GM12878 (cell line): ENCODE results near the gene RBL2. TPM values are rescaled to one million over a fixed set of nuclear protein-coding genes. Genes with fewer than 3 reads are reported as not detected.

Experiments
- ATAC-seq: fragments of 200-7000 bp; cut with Tn5 transposase; 3 replicates; pipeline ENCODE4 v1.9.1; 2020; ENCODE audit warnings: mild to moderate bottlenecking, moderate library complexity
- BruUV-seq: library from RNA; stranded (reverse); fragments of 400-500 nt; replicated peaks from 2 replicates; lab custom pipeline; 2021; lab: Mats Ljungman, UMichigan
- CTCF ChIA-PET: fragments of 300-600 bp; sonication (Branson Sonifier 250); formaldehyde crosslinking; extraction: SDS; loops from one replicate; lab custom pipeline; 2021; ENCODE audit warnings: inconsistent platforms; lab: Yijun Ruan, JAX
- POLR2A ChIA-PET: fragments of 350-600 bp; formaldehyde crosslinking; extraction: SDS; loops from one replicate; lab custom pipeline; 2021; ENCODE audit warnings: inconsistent platforms; lab: Charles Lee
- RAD21 ChIA-PET: fragments of 300-600 bp; sonication (Branson Sonifier 250); formaldehyde crosslinking; loops from one replicate; lab custom pipeline; 2023; ENCODE audit warnings: antibody characterized with exemption; ENCODE audit not compliant: unreplicated experiment; lab: Charles Lee
- SMC1A ChIA-PET: fragments of 300-600 bp; sonication (Branson Sonifier 250); formaldehyde crosslinking; loops from one replicate; lab custom pipeline; 2023; ENCODE audit not compliant: unreplicated experiment, uncharacterized antibody; lab: Charles Lee
- DNase-seq: peaks from one replicate; pipeline ENCODE4 v3.0.0-alpha.2; 2011; ENCODE audit warnings: low read depth, low spot score
- FAIRE-seq: peaks from 3 replicates; lab custom pipeline; 2011; peaks lifted over from hg19 to GRCh38; lab: Jason Lieb, UNC
- H2AFZ ChIP-seq: 2 replicates; pipeline ENCODE4 v1.6.0; 2011; ENCODE audit warnings: low read depth, low read length, control low read depth; ENCODE audit not compliant: control insufficient read depth
- H3K27ac ChIP-seq: 2 replicates; pipeline ENCODE4 v1.5.1; 2011; ENCODE audit warnings: control low read depth; ENCODE audit not compliant: control insufficient read depth, insufficient read depth
- H3K27me3 ChIP-seq, 2 experiments: replicated peaks in 1 of 2; 2 replicates each; pipeline versions ENCODE4 v1.6.0 to v1.6.1; 2011; ENCODE audit warnings: low read length in 1 of 2; ENCODE audit not compliant: control insufficient read depth in 2 of 2, insufficient read depth in 2 of 2
- H3K36me3 ChIP-seq, 2 experiments: 2 replicates each; pipeline ENCODE4 v1.5.1; 2011; ENCODE audit warnings: low read length in 1 of 2; ENCODE audit not compliant: control insufficient read depth in 2 of 2, insufficient read depth in 2 of 2
- H3K4me1 ChIP-seq: 2 replicates; pipeline ENCODE4 v1.6.1; 2011; ENCODE audit warnings: mild to moderate bottlenecking, low read length, moderate library complexity, mixed read lengths; ENCODE audit not compliant: control insufficient read depth, insufficient read depth
- H3K4me2 ChIP-seq: 2 replicates; pipeline ENCODE4 v1.6.0; 2011; ENCODE audit warnings: control low read depth; ENCODE audit not compliant: control insufficient read depth, insufficient read depth
- H3K4me3 ChIP-seq: fragments of 200-600 bp; sonication (generic); 2 replicates; pipeline ENCODE4 v1.5.1; 2016
- H3K79me2 ChIP-seq: 2 replicates; pipeline ENCODE4 v1.6.0; 2011; ENCODE audit warnings: low read length; ENCODE audit not compliant: control insufficient read depth, insufficient read depth
- H3K9ac ChIP-seq: 2 replicates; pipeline ENCODE4 v1.8.0; 2011; ENCODE audit warnings: low read length, control low read depth, mixed read lengths; ENCODE audit not compliant: control insufficient read depth, insufficient read depth
- H3K9me3 ChIP-seq: replicated peaks from 3 replicates; pipeline ENCODE4 v1.5.1; 2011; ENCODE audit warnings: mild to moderate bottlenecking, low read length; ENCODE audit not compliant: control insufficient read depth, insufficient read depth
- H4K20me1 ChIP-seq: 2 replicates; pipeline ENCODE4 v1.6.0; 2011; ENCODE audit not compliant: control insufficient read depth, insufficient read depth
- CREB1 ChIP-seq: IDR thresholded peaks from 2 replicates; pipeline ENCODE4 v1.6.1; 2012; ENCODE audit warnings: low read depth, mild to moderate bottlenecking, inconsistent platforms
- MTA3 ChIP-seq: IDR thresholded peaks from 2 replicates; pipeline ENCODE4 v1.6.1; 2012; ENCODE audit warnings: low read length, inconsistent platforms, borderline replicate concordance
- MYC ChIP-seq: IDR thresholded peaks from 2 replicates; pipeline ENCODE4 v1.6.1; 2011; ENCODE audit warnings: mild to moderate bottlenecking, low read length, moderate library complexity, inconsistent platforms; ENCODE audit not compliant: insufficient read depth, insufficient replicate concordance, insufficient read length, severe bottlenecking
- SMAD1 ChIP-seq: fragments of 450-650 bp; IDR thresholded peaks from 2 replicates; pipeline ENCODE4 v1.6.1; 2018; ENCODE audit warnings: mild to moderate bottlenecking, low read depth; ENCODE audit not compliant: partially characterized antibody
- SMAD5 ChIP-seq: IDR thresholded peaks from 2 replicates; pipeline ENCODE4 v1.6.1; 2016; ENCODE audit warnings: antibody characterized with exemption, low read depth
- ZBED1 ChIP-seq: IDR thresholded peaks from 2 replicates; pipeline ENCODE4 v1.6.1; 2016; ENCODE audit warnings: borderline replicate concordance
- ZNF217 ChIP-seq: fragments of 450-650 bp; IDR thresholded peaks from 2 replicates; pipeline ENCODE4 v1.6.1; 2017; ENCODE audit warnings: antibody characterized with exemption, mild to moderate bottlenecking
- ZNF24 ChIP-seq: fragments of 450-650 bp; IDR thresholded peaks from 2 replicates; pipeline ENCODE4 v1.6.1; 2017; ENCODE audit warnings: antibody characterized with exemption, mild to moderate bottlenecking
- WGBS: methylation state at CpG from one replicate; pipeline ENCODE4 v1.1.6; 2016; ENCODE audit warnings: low lambda C conversion rate; ENCODE audit not compliant: insufficient replicate concordance, insufficient coverage; ENCODE audit errors: missing lambda C conversion rate; 5-methylcytosine and 5-hydroxymethylcytosine counted together
- in situ Hi-C: fragments of 300-500 bp; cut with MboI; formaldehyde crosslinking; loops from 9 replicates; pipeline ENCODE4 v1.14.3; 2018; ENCODE audit warnings: mixed read lengths
- intact Hi-C: fragments of 100-400 bp; cut with micrococcal nuclease; formaldehyde crosslinking; loops from one replicate; pipeline ENCODE4 v1.14.2; 2022; ENCODE audit not compliant: unreplicated experiment
- polyA plus RNA-seq, 11 experiments: library from polyadenylated mRNA; depleted of rRNA in 4 of 11; unstranded in 6 of 11; stranded (reverse) in 5 of 11; fragments of >200 nt; fragmentation: Nextera tagmentation in 4 of 11; fragmentation: Illumina TruSeq in 1 of 11; extraction: Ambion mirVana in 4 of 11; extraction: Trizol in 1 of 11; gene quantifications; 1 replicate in 1 of 11; 2 replicates in 10 of 11; pipeline versions ENCODE4 v1.2.1 to v1.2.3, GENCODE V29; 2011 to 2016; ENCODE audit warnings: inconsistent platforms in 2 of 11, missing spikeins in 2 of 11, low read depth in 1 of 11
- total RNA-seq, 4 experiments: library from RNA; depleted of rRNA in 3 of 4; stranded (reverse); fragments of >200 nt in 3 of 4; fragmentation: Illumina TruSeq in 1 of 4; extraction: Trizol in 1 of 4; gene quantifications; 2 replicates each; pipeline versions ENCODE4 v1.2.1 to v1.2.3, GENCODE V29; 2013 to 2021
- TF ChIP-seq, protein P1 (sequence below): IDR thresholded peaks from 2 replicates; pipeline ENCODE4 v1.6.1; 2011; ENCODE audit warnings: borderline replicate concordance, low read depth, mild to moderate bottlenecking, moderate library complexity, mixed read lengths, low read length; ENCODE audit not compliant: insufficient read depth; ENCODE audit errors: extremely low read length
- TF ChIP-seq, protein P2 (sequence below): fragments of 450-650 bp; IDR thresholded peaks from 2 replicates; pipeline ENCODE4 v1.6.1; 2017; ENCODE audit warnings: mild to moderate bottlenecking, moderate library complexity
- TF ChIP-seq, protein P3 (sequence below): fragments of 450-650 bp; IDR thresholded peaks from 2 replicates; pipeline ENCODE4 v1.6.1; 2017; ENCODE audit warnings: mild to moderate bottlenecking, low read depth, inconsistent platforms; ENCODE audit not compliant: poor library complexity, severe bottlenecking
- TF ChIP-seq, protein P4 (sequence below): fragments of 450-650 bp; IDR thresholded peaks from 2 replicates; pipeline ENCODE4 v1.6.1; 2018; ENCODE audit warnings: mild to moderate bottlenecking, low read depth, moderate library complexity; ENCODE audit not compliant: partially characterized antibody

RBL2 gene
- total and polyA plus RNA-seq, 10 of the 15 experiments (the other 5 are each of a cell fraction or from before 2014, with no cell fraction given), result 10.0 to 107 (median 39.0) TPM

DNA sequence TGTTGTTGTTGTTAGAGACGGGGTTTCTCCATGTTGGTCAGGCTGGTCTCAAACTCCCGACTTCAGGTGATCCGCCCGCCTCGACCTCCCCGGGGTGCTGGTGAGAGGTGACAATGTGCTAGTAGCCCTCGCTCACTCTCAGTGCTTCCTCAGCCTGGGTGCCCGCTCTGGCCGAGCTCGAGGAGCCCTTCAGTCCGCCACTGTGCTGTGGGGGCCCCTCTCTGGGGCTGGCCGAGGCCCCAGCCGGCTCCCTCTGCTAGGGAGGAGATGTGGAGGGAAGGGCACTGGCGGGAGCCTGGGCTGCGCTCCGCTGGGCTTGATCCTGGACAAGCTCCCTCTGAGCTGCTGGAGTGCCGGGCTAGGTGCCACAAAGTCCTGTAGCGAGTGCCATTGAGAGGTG is 21.7 kb upstream of the RBL2 start (continued):
- no peak for TF ChIP-seq ZNF24
- TF ChIP-seq, protein P1, sequence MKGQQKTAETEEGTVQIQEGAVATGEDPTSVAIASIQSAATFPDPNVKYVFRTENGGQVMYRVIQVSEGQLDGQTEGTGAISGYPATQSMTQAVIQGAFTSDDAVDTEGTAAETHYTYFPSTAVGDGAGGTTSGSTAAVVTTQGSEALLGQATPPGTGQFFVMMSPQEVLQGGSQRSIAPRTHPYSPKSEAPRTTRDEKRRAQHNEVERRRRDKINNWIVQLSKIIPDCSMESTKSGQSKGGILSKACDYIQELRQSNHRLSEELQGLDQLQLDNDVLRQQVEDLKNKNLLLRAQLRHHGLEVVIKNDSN, result no peak
- TF ChIP-seq, protein P2, sequence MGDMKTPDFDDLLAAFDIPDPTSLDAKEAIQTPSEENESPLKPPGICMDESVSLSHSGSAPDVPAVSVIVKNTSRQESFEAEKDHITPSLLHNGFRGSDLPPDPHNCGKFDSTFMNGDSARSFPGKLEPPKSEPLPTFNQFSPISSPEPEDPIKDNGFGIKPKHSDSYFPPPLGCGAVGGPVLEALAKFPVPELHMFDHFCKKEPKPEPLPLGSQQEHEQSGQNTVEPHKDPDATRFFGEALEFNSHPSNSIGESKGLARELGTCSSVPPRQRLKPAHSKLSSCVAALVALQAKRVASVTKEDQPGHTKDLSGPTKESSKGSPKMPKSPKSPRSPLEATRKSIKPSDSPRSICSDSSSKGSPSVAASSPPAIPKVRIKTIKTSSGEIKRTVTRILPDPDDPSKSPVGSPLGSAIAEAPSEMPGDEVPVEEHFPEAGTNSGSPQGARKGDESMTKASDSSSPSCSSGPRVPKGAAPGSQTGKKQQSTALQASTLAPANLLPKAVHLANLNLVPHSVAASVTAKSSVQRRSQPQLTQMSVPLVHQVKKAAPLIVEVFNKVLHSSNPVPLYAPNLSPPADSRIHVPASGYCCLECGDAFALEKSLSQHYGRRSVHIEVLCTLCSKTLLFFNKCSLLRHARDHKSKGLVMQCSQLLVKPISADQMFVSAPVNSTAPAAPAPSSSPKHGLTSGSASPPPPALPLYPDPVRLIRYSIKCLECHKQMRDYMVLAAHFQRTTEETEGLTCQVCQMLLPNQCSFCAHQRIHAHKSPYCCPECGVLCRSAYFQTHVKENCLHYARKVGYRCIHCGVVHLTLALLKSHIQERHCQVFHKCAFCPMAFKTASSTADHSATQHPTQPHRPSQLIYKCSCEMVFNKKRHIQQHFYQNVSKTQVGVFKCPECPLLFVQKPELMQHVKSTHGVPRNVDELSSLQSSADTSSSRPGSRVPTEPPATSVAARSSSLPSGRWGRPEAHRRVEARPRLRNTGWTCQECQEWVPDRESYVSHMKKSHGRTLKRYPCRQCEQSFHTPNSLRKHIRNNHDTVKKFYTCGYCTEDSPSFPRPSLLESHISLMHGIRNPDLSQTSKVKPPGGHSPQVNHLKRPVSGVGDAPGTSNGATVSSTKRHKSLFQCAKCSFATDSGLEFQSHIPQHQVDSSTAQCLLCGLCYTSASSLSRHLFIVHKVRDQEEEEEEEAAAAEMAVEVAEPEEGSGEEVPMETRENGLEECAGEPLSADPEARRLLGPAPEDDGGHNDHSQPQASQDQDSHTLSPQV, result no peak
- TF ChIP-seq SMAD1, result no peak
- TF ChIP-seq CREB1, result no peak

DNA sequence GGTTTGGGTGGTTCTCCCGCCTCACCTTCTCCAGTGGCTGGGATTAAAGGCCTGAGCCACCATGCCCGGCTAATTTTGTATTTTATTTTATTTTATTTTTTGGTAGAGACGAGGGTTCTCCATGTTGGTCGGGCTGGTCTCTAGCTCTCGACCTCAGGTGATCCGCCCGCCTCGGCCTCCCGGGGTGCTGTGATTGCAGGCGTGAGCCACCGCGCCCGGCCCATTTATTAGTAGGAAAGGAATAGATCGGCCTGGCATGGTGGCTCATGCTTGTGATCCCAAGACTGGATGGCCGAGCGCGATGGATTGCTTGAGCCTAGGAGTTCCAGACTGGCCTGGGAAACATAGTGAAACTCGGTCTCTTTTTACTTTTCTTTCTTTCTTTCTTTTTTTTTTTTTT is 20.4 kb upstream of the RBL2 start:
- DNase-seq (no peak), ATAC-seq (no peak), FAIRE-seq (no peak)
- ChIA-PET POLR2A (no interaction called here), CTCF (no interaction called here), SMC1A (no interaction called here), RAD21 (no interaction called here)
- H4K20me1 ChIP-seq, result no peaks in the 10 kb centered on the region
- WGBS, result 79% methylated on average over 18 of the region's 18 CpGs
- no peaks in the 10 kb centered on the region for H3K36me3 ChIP-seq
- H3K9me3 ChIP-seq, result no peaks in the 10 kb centered on the region
- BruUV-seq, result no TSS peak
- no peak overlapping the region for H3K27ac ChIP-seq
- intact Hi-C loops (no loop called here), in situ Hi-C loops (no loop called here)
- no peak overlapping the region for H3K4me3 ChIP-seq
- H3K27me3 ChIP-seq, result no peaks in the 10 kb centered on the region
- H3K4me1 ChIP-seq, result no peaks in the 10 kb centered on the region
- H2AFZ ChIP-seq, result no peak overlapping the region
- H3K9ac ChIP-seq, result no peak overlapping the region
- H3K79me2 ChIP-seq, result no peaks in the 10 kb centered on the region
- no peak overlapping the region for H3K4me2 ChIP-seq
- no peak for TF ChIP-seq ZBED1
- TF ChIP-seq, protein P3, sequence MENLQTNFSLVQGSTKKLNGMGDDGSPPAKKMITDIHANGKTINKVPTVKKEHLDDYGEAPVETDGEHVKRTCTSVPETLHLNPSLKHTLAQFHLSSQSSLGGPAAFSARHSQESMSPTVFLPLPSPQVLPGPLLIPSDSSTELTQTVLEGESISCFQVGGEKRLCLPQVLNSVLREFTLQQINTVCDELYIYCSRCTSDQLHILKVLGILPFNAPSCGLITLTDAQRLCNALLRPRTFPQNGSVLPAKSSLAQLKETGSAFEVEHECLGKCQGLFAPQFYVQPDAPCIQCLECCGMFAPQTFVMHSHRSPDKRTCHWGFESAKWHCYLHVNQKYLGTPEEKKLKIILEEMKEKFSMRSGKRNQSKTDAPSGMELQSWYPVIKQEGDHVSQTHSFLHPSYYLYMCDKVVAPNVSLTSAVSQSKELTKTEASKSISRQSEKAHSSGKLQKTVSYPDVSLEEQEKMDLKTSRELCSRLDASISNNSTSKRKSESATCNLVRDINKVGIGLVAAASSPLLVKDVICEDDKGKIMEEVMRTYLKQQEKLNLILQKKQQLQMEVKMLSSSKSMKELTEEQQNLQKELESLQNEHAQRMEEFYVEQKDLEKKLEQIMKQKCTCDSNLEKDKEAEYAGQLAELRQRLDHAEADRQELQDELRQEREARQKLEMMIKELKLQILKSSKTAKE, result no peak
- TF ChIP-seq MTA3, result no peak
- TF ChIP-seq SMAD5, result no peak
- TF ChIP-seq ZNF217, result no peak
- TF ChIP-seq MYC, result no peak
- TF ChIP-seq, protein P4, sequence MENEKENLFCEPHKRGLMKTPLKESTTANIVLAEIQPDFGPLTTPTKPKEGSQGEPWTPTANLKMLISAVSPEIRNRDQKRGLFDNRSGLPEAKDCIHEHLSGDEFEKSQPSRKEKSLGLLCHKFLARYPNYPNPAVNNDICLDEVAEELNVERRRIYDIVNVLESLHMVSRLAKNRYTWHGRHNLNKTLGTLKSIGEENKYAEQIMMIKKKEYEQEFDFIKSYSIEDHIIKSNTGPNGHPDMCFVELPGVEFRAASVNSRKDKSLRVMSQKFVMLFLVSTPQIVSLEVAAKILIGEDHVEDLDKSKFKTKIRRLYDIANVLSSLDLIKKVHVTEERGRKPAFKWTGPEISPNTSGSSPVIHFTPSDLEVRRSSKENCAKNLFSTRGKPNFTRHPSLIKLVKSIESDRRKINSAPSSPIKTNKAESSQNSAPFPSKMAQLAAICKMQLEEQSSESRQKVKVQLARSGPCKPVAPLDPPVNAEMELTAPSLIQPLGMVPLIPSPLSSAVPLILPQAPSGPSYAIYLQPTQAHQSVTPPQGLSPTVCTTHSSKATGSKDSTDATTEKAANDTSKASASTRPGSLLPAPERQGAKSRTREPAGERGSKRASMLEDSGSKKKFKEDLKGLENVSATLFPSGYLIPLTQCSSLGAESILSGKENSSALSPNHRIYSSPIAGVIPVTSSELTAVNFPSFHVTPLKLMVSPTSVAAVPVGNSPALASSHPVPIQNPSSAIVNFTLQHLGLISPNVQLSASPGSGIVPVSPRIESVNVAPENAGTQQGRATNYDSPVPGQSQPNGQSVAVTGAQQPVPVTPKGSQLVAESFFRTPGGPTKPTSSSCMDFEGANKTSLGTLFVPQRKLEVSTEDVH, result no peak
